Natural killer cell (primary cell): ENCODE results near the gene NRIP1. TPM values are rescaled to one million over a fixed set of nuclear protein-coding genes. Genes with fewer than 3 reads are reported as not detected.

Source experiments
- ATAC-seq, 3 donors: fragments of 150-1000 bp in 2 of 3; fragments of 200-7000 bp in 1 of 3; cut with Tn5 transposase; 1 replicate in 1 of 3; 2 replicates in 2 of 3; pipeline ENCODE4 v1.10.0; 2021; ENCODE audit warnings: mild to moderate bottlenecking in 2 of 3, moderate library complexity in 2 of 3
- DNase-seq, 2 donors: peaks; one replicate each; pipeline versions ENCODE4 v3.0.0 to v3.0.0-alpha.2; 2013 to 2021; ENCODE audit warnings: mixed read lengths in 1 of 2
- H3K27ac ChIP-seq: one replicate; pipeline ENCODE4 v1.5.1; 2013; ENCODE audit warnings: mild to moderate bottlenecking, low read length
- H3K27me3 ChIP-seq: one replicate; pipeline ENCODE4 v1.6.1; 2013; ENCODE audit warnings: low read length; ENCODE audit not compliant: control insufficient read depth, insufficient read depth
- H3K36me3 ChIP-seq: one replicate; pipeline ENCODE4 v1.6.1; 2013; ENCODE audit warnings: low read length; ENCODE audit not compliant: control insufficient read depth, insufficient read depth
- H3K4me1 ChIP-seq: one replicate; pipeline ENCODE4 v1.6.1; 2013; ENCODE audit warnings: low read length; ENCODE audit not compliant: control insufficient read depth, insufficient read depth
- H3K4me3 ChIP-seq: one replicate; pipeline ENCODE4 v1.5.1; 2013; ENCODE audit warnings: low read length
- H3K9me3 ChIP-seq: one replicate; pipeline ENCODE4 v1.6.1; 2013; ENCODE audit warnings: low read length; ENCODE audit not compliant: control insufficient read depth, insufficient read depth
- H3K27ac Mint-ChIP-seq, 2 donors: one replicate each; pipeline ENCODE4 v1.8.0; 2022; ENCODE audit warnings: mild to moderate bottlenecking in 2 of 2, mixed read lengths in 2 of 2, moderate library complexity in 1 of 2
- H3K27me3 Mint-ChIP-seq, 2 donors: one replicate each; pipeline ENCODE4 v1.8.0; 2022; ENCODE audit warnings: low read depth in 2 of 2, mixed read lengths in 2 of 2
- H3K36me3 Mint-ChIP-seq: one replicate; pipeline ENCODE4 v1.8.0; 2022; ENCODE audit warnings: mixed read lengths
- H3K4me1 Mint-ChIP-seq, 2 donors: one replicate each; pipeline ENCODE4 v1.8.0; 2022; ENCODE audit warnings: mixed read lengths in 2 of 2
- H3K4me3 Mint-ChIP-seq: one replicate; pipeline ENCODE4 v1.8.0; 2022; ENCODE audit warnings: mild to moderate bottlenecking, moderate library complexity, mixed read lengths
- H3K9me3 Mint-ChIP-seq, 2 donors: one replicate each; pipeline ENCODE4 v1.8.0; 2022; ENCODE audit warnings: mixed read lengths in 2 of 2
- WGBS: methylation state at CpG from one replicate; pipeline ENCODE4 v1.1.7; 2013; ENCODE audit warnings: missing lambda C conversion rate; ENCODE audit not compliant: insufficient coverage; 5-methylcytosine and 5-hydroxymethylcytosine counted together
- intact Hi-C: fragments of 100-400 bp; cut with micrococcal nuclease; formaldehyde crosslinking; loops from one replicate; pipeline ENCODE4 v1.14.2; 2022
- total RNA-seq, 4 donors: library from RNA; stranded (reverse); fragments of 120-200 nt in 1 of 4; gene quantifications; one replicate each; pipeline versions ENCODE4 v1.2.3 to v1.2.4, GENCODE V29; 2013 to 2022
- TF ChIP-seq, protein P1 (sequence below): fragments of 200-600 bp; IDR thresholded peaks from one replicate; pipeline ENCODE4 v1.8.0; 2022; ENCODE audit warnings: antibody characterized with exemption

NRIP1 gene
- total RNA-seq, 3 donors from 2014 or later (not counting 1 experiment from before 2014, with no cell fraction given) = 42.4 to 46.8 (median 42.6) TPM

DNA sequence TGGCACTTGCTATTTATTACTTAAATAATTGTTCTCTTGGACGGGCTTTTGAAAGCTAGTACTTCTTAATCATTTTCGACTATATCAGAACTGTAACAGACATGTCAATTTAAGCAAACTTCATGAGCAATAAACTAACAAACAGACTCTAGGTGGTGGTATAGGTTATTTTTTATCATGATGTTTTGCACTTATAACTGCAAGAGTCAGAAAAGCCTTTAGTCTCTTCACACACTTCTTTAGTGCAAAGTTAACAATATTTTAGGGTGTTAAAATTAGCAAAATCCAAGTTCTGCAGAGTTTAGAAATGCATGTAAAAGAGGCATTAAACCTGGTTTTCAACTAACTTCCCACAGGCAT lies 2.2 kb downstream of the NRIP1 start:
- H3K27ac Mint-ChIP-seq = peak overlapping the region; percentile 82 to 84
- ATAC-seq (no peak), DNase-seq (peak in 1 of 2 donors; percentile 51)
- Histone ChIP-seq H3K4me1 (peaks cover 10% of the 10 kb centered on the region), H3K9me3 (no peaks in the 10 kb centered on the region), H3K36me3 (no peaks in the 10 kb centered on the region), H3K27ac (no peak overlapping the region), H3K27me3 (no peaks in the 10 kb centered on the region), H3K4me3 (peak overlapping the region; percentile 68)
- no CpG with 5 or more reads among the region's 2 CpGs for WGBS
- no peaks in the 10 kb centered on the region for H3K36me3 Mint-ChIP-seq
- intact Hi-C loops = loop anchor here (5.0 to 10.0 kb wide), 2 partner anchors 532 to 670 kb away; no protein-coding TSS in a partner anchor
- peak overlapping the region; percentile 90 for H3K4me3 Mint-ChIP-seq
- peaks cover 55 to 58% of the 10 kb centered on the region in 2 donors for H3K4me1 Mint-ChIP-seq
- TF ChIP-seq, protein P1, sequence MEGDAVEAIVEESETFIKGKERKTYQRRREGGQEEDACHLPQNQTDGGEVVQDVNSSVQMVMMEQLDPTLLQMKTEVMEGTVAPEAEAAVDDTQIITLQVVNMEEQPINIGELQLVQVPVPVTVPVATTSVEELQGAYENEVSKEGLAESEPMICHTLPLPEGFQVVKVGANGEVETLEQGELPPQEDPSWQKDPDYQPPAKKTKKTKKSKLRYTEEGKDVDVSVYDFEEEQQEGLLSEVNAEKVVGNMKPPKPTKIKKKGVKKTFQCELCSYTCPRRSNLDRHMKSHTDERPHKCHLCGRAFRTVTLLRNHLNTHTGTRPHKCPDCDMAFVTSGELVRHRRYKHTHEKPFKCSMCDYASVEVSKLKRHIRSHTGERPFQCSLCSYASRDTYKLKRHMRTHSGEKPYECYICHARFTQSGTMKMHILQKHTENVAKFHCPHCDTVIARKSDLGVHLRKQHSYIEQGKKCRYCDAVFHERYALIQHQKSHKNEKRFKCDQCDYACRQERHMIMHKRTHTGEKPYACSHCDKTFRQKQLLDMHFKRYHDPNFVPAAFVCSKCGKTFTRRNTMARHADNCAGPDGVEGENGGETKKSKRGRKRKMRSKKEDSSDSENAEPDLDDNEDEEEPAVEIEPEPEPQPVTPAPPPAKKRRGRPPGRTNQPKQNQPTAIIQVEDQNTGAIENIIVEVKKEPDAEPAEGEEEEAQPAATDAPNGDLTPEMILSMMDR = no peak
- H3K27me3 Mint-ChIP-seq = no peaks in the 10 kb centered on the region
- H3K9me3 Mint-ChIP-seq = no peaks in the 10 kb centered on the region

DNA sequence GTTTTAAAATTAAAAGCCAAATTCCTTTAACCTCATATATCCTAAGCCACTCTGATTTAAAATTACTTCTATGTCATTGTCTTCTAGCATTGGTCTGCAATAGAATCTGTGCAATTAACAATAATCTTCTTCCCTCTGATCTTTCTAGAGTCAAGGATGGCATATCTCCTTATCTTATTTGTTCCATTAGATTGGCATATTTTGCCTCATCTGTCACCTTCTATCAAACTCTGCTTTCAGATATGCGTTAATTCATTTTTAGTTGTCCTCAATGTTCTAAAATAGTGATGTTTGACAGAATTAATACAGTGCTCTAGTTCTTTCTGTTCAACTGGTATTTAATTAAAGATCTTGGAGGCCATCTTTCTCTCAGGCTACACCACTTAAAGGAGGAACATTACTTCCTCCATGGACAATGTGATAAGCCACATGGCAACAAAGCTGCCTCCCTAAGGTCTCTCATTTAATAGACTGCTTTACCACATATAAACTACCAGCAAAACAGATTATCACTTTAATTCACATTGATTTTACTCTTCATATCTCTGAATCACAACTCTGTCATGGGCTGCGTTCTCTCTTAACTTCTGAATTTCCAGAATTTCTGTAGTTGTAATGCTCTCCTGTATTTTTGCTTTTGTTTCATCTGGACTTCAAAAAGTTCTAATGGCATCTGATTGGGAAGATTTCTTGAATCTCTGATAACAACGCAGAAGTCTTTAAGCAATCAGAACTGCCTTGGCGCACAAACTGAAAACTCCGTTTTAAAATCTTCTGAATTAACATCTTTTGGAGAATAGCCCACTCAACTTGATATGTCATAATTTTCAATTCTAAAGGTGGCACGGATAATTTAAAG lies 2.8 kb downstream of the NRIP1 start:
- Histone ChIP-seq H3K27ac (no peak overlapping the region), H3K4me1 (peaks cover 14% of the 10 kb centered on the region), H3K36me3 (no peaks in the 10 kb centered on the region), H3K4me3 (no peak overlapping the region), H3K27me3 (no peaks in the 10 kb centered on the region), H3K9me3 (no peaks in the 10 kb centered on the region)
- H3K36me3 Mint-ChIP-seq = no peaks in the 10 kb centered on the region
- DNase-seq = no peak
- H3K27me3 Mint-ChIP-seq = no peaks in the 10 kb centered on the region
- WGBS = 49% methylated on average over 4 of the region's 6 CpGs
- TF ChIP-seq, protein P1 = no peak
- peaks cover 59 to 62% of the 10 kb centered on the region in 2 donors for H3K4me1 Mint-ChIP-seq
- no peak for ATAC-seq
- H3K4me3 Mint-ChIP-seq = peak overlapping the region; percentile 90
- intact Hi-C loops = loop anchor here (2.0 to 10.0 kb wide), 3 partner anchors 421 to 670 kb away; no protein-coding TSS in a partner anchor
- H3K27ac Mint-ChIP-seq = peak overlapping the region; percentile 82 to 84
- no peaks in the 10 kb centered on the region for H3K9me3 Mint-ChIP-seq

DNA sequence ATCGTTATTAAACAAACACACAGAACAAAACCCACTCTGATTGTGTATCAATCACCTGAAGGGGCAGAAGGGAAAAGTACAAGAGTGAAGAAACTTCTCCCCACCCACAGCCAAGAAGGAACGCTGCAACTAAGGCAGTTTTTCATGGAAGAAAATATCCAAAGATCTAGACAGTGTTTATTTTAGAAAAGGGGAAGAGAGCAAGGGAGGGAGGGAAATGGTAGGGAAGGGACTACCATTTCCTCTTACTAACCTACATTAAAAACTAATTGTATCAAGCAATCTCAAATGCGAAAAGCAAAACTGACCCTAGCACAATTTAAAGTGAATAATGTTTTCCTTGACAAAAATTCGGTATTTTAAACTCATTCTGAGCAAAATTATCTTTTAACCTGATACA lies 3.5 kb downstream of the NRIP1 start:
- ATAC-seq (no peak), DNase-seq (no peak)
- TF ChIP-seq, protein P1 = no peak
- H3K27ac ChIP-seq = no peak overlapping the region
- peaks cover 66 to 67% of the 10 kb centered on the region in 2 donors for H3K4me1 Mint-ChIP-seq
- H3K27me3 ChIP-seq = no peaks in the 10 kb centered on the region
- H3K27ac Mint-ChIP-seq = peak overlapping the region; percentile 82 to 84
- H3K4me3 Mint-ChIP-seq = peak overlapping the region; percentile 1
- no peaks in the 10 kb centered on the region for H3K9me3 ChIP-seq
- no peak overlapping the region for H3K4me3 ChIP-seq
- H3K36me3 ChIP-seq = no peaks in the 10 kb centered on the region
- no peaks in the 10 kb centered on the region for H3K27me3 Mint-ChIP-seq
- WGBS = 23% methylated on average over 2 of the region's 4 CpGs
- H3K36me3 Mint-ChIP-seq = no peaks in the 10 kb centered on the region
- no peaks in the 10 kb centered on the region for H3K9me3 Mint-ChIP-seq
- H3K4me1 ChIP-seq = peaks cover 14% of the 10 kb centered on the region
- intact Hi-C loops = loop anchor here (2.0 to 10.0 kb wide), 3 partner anchors 422 to 671 kb away; no protein-coding TSS in a partner anchor
